PC-9 (cell line): ENCODE results near the gene KCTD16. TPM values are rescaled to one million over a fixed set of nuclear protein-coding genes. Genes with fewer than 3 reads are reported as not detected.

ENCODE experiments used
- BruUV-seq: library from RNA; stranded (reverse); fragments of 400-500 nt; replicated peaks from 2 replicates; lab custom pipeline; 2021; lab: Mats Ljungman, UMichigan
- CTCF ChIA-PET: fragments of 300-600 bp; sonication (Branson Sonifier 250); formaldehyde crosslinking; loops from one replicate; lab custom pipeline; 2022; ENCODE audit warnings: antibody characterized with exemption; lab: Charles Lee
- POLR2A ChIA-PET: fragments of 300-600 bp; sonication (Branson Sonifier 250); formaldehyde crosslinking; loops from one replicate; lab custom pipeline; 2022; ENCODE audit warnings: antibody characterized with exemption; ENCODE audit not compliant: unreplicated experiment; lab: Charles Lee
- DNase-seq, 2 experiments: peaks; one replicate each; pipeline versions ENCODE4 v3.0.0 to v3.0.0-alpha.2; 2015 to 2022; ENCODE audit warnings: mixed read lengths in 1 of 2
- H2AFZ ChIP-seq: fragments of 200-600 bp; sonication (generic); 2 replicates; pipeline ENCODE4 v1.8.1; 2017; ENCODE audit warnings: antibody characterized with exemption
- H3F3A ChIP-seq: fragments of 200-600 bp; sonication (generic); 2 replicates; pipeline ENCODE4 v1.8.1; 2017; ENCODE audit warnings: antibody characterized with exemption, mild to moderate bottlenecking, low read depth; ENCODE audit not compliant: insufficient read depth
- H3K27ac ChIP-seq: fragments of 200-600 bp; sonication (generic); 2 replicates; pipeline ENCODE4 v1.6.1; 2016; ENCODE audit warnings: mixed run types
- H3K27me3 ChIP-seq: fragments of 200-600 bp; sonication (generic); 2 replicates; pipeline ENCODE4 v1.6.1; 2016; ENCODE audit warnings: low read depth, mixed run types; ENCODE audit not compliant: insufficient read depth
- H3K36me3 ChIP-seq: fragments of 200-600 bp; sonication (generic); 2 replicates; pipeline ENCODE4 v1.6.1; 2016; ENCODE audit warnings: low read depth, mixed run types
- H3K4me1 ChIP-seq: fragments of 200-600 bp; sonication (generic); replicated peaks from 2 replicates; pipeline ENCODE4 v1.6.1; 2016; ENCODE audit warnings: mixed run types; ENCODE audit not compliant: insufficient read depth
- H3K4me2 ChIP-seq: fragments of 200-600 bp; sonication (generic); 2 replicates; pipeline ENCODE4 v1.6.1; 2017; ENCODE audit warnings: mixed run types
- H3K4me3 ChIP-seq: fragments of 200-600 bp; sonication (generic); 2 replicates; pipeline ENCODE4 v1.6.1; 2016; ENCODE audit warnings: mixed run types
- H3K79me2 ChIP-seq: fragments of 200-600 bp; sonication (generic); 2 replicates; pipeline ENCODE4 v1.6.1; 2017; ENCODE audit warnings: low read depth, mixed run types
- H3K9me2 ChIP-seq: fragments of 200-600 bp; sonication (generic); 2 replicates; pipeline ENCODE4 v1.8.1; 2017; ENCODE audit warnings: mild to moderate bottlenecking; ENCODE audit not compliant: insufficient read depth
- H3K9me3 ChIP-seq: fragments of 200-600 bp; sonication (generic); 2 replicates; pipeline ENCODE4 v1.8.1; 2016; ENCODE audit warnings: low read depth; ENCODE audit not compliant: insufficient read depth
- H4K20me1 ChIP-seq: fragments of 200-600 bp; sonication (generic); 2 replicates; pipeline ENCODE4 v1.8.1; 2017; ENCODE audit not compliant: insufficient read depth
- CTCF ChIP-seq: fragments of 200-600 bp; sonication (generic); conservative IDR thresholded peaks from 2 replicates; pipeline ENCODE4 v1.6.1; 2017; ENCODE audit warnings: mixed run types, antibody characterized with exemption, mild to moderate bottlenecking, moderate library complexity
- EZH2 ChIP-seq: fragments of 200-600 bp; sonication (generic); IDR thresholded peaks from 2 replicates; pipeline ENCODE4 v1.8.0; 2017; ENCODE audit warnings: antibody characterized with exemption, low read depth
- intact Hi-C: fragments of 100-400 bp; cut with micrococcal nuclease; formaldehyde crosslinking; loops from one replicate; pipeline ENCODE4 v1.10.0; 2022; ENCODE audit not compliant: unreplicated experiment
- total RNA-seq: library from RNA; stranded (reverse); gene quantifications from 2 replicates; pipeline ENCODE4 v1.2.3, GENCODE V29; 2021

Gene KCTD16
- total RNA-seq, 1 experiment from 2014 or later, result 0.33 TPM

- Histone ChIP-seq H3K9me2 (no peaks in the 10 kb centered on the region), H3K27ac (no peak overlapping the region), H3F3A (no peaks in the 10 kb centered on the region), H3K4me2 (no peak overlapping the region), H2AFZ (no peak overlapping the region), H3K4me1 (no peaks in the 10 kb centered on the region), H4K20me1 (no peaks in the 10 kb centered on the region; the same call in 1 of the 2 replicates), H3K4me3 (no peak overlapping the region), H3K27me3 (0 out of 2 replicates have a peak, but pooled peaks cover 12% of the 10 kb centered on the region), H3K9me3 (no peaks in the 10 kb centered on the region), H3K36me3 (no peaks in the 10 kb centered on the region), H3K79me2 (no peaks in the 10 kb centered on the region)
- POLR2A ChIA-PET, result no interaction called here
- CTCF ChIA-PET, result no interaction called here
- BruUV-seq, result no TSS peak
- intact Hi-C loops, result loop anchor here (10.0 kb wide), 1 partner anchor 64 kb away; no protein-coding TSS in a partner anchor
- TF ChIP-seq EZH2 (no peak), CTCF (no peak)
- no peak for DNase-seq
Measured at GRCh38 chr5:144230806-144231205, 60.1 kb downstream of the KCTD16 start.

GRCh38 chr5:144232285-144232684 is 61.6 kb downstream of the KCTD16 start:
- no TSS peak for BruUV-seq
- ChIA-PET CTCF (no interaction called here), POLR2A (no interaction called here)
- Histone ChIP-seq H4K20me1 (no peaks in the 10 kb centered on the region; the same call in 1 of the 2 replicates), H3K27me3 (no peaks in the 10 kb centered on the region), H3K79me2 (no peaks in the 10 kb centered on the region), H3K9me2 (no peaks in the 10 kb centered on the region), H3K4me1 (no peaks in the 10 kb centered on the region), H3K4me2 (no peak overlapping the region), H3K9me3 (no peaks in the 10 kb centered on the region), H2AFZ (no peak overlapping the region), H3F3A (no peaks in the 10 kb centered on the region), H3K4me3 (no peak overlapping the region), H3K27ac (no peak overlapping the region), H3K36me3 (no peaks in the 10 kb centered on the region)
- no peak for DNase-seq
- TF ChIP-seq CTCF, result no peak
- intact Hi-C loops, result loop anchor here (10.0 kb wide), 1 partner anchor 63 kb away; no protein-coding TSS in a partner anchor

GRCh38 chr5:144236499-144236898 is 65.8 kb downstream of the KCTD16 start:
- CTCF ChIA-PET, result no interaction called here
- Histone ChIP-seq H3K4me3 (no peak overlapping the region), H3K9me3 (no peaks in the 10 kb centered on the region), H4K20me1 (no peaks in the 10 kb centered on the region; the same call in 1 of the 2 replicates), H3K27ac (no peak overlapping the region), H3K4me1 (no peaks in the 10 kb centered on the region), H3K27me3 (no peaks in the 10 kb centered on the region), H3K36me3 (no peaks in the 10 kb centered on the region), H3K4me2 (no peak overlapping the region), H3K79me2 (no peaks in the 10 kb centered on the region), H2AFZ (no peak overlapping the region), H3F3A (no peaks in the 10 kb centered on the region), H3K9me2 (no peaks in the 10 kb centered on the region)
- no peak for TF ChIP-seq EZH2
- TF ChIP-seq CTCF, result no peak
- no TSS peak for BruUV-seq
- DNase-seq, result no peak
- intact Hi-C loops, result loop anchor here (10.0 kb wide), 1 partner anchor 58 kb away; no protein-coding TSS in a partner anchor
- POLR2A ChIA-PET, result no interaction called here
